ENCODE results near the gene FGF13. TPM values are rescaled to one million over a fixed set of nuclear protein-coding genes. Genes with fewer than 3 reads are reported as not detected.

The FGF13 gene
- total RNA-seq, 2 experiments from 2014 or later = not detected

DNA sequence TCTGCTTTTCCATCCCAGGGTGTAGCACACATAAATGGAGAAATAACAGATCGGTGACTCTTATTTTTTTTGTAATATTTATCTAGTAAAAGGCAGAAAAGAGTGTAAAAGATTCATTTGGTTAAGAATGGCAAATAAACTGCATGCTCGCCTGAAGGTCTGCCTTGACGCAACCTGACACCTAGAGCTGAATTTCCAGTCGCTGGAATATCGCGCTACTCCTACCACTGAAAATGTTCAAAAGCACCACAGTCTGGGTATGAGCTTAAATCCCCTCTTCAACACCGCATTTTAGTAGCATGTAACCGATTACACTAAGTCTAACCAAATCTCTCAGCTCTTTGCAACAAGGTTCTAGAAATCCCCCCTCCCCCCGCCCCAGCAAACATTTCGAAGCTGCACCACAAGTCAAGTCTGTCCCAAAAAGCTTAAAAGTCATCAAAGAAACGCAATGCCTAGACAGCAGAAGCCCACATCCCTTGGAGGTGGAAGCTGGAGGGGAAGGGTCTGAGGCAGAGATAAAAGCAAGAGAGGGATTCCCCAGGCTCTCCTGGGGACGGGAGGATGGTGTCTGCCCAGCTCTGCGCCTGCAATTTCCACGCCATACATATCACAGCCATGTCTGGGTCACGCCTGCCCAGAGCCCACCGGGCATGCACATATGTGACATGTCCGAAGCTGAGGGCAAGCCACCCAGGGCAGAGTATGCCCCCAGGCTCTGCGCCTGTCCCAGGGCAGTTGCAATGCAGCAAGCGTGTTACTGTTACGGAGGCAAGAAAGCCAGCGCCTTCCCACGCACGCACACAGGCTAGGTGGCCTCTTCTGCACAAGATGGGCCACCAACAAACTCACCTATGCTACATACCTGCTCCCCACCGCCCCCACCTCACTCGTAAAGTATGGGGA is 1.4 kb downstream of the FGF13 start:
- Mint-ChIP-seq H3K27me3 (ENCODE audit: low read depth) (peaks cover 35% of the 10 kb centered on the region), H3K36me3 (ENCODE audit: low read depth) (no peaks in the 10 kb centered on the region), H3K4me1 (ENCODE audit: low read depth) (peaks cover 2% of the 10 kb centered on the region), H3K9me3 (no peaks in the 10 kb centered on the region), H3K27ac (no peak overlapping the region), H3K4me3 (no peak overlapping the region)
- CTCF ChIA-PET = no interaction called here
- intact Hi-C loops (cut with micrococcal nuclease) = no loop called here
- DNase-seq = no peak

DNA sequence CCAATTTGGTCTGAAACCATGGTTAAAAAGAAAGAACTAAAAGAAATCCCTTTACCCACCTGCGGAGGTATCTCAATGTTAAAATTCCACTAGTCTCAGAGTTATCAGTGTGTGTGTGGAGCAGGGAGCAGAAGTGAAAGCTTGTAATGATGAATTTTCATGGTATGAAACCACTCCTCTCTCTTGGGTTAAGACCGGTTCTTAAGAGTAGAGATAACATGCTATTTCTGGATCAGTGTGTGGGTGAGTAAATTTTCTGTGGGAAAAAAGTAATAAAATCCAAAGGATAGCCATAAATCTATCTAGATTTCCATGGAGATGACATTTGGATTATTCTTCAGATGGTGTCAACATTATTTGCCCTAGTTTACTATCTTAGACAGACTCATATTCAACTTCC is 3.2 kb downstream of the FGF13 start:
- Mint-ChIP-seq H3K27ac (no peak overlapping the region), H3K4me1 (ENCODE audit: low read depth) (peaks cover 2% of the 10 kb centered on the region), H3K4me3 (no peak overlapping the region), H3K36me3 (ENCODE audit: low read depth) (no peaks in the 10 kb centered on the region), H3K27me3 (ENCODE audit: low read depth) (peaks cover 30% of the 10 kb centered on the region), H3K9me3 (no peaks in the 10 kb centered on the region)
- CTCF ChIA-PET = no interaction called here
- intact Hi-C loops (cut with micrococcal nuclease) = no loop called here
- DNase-seq = no peak

DNA sequence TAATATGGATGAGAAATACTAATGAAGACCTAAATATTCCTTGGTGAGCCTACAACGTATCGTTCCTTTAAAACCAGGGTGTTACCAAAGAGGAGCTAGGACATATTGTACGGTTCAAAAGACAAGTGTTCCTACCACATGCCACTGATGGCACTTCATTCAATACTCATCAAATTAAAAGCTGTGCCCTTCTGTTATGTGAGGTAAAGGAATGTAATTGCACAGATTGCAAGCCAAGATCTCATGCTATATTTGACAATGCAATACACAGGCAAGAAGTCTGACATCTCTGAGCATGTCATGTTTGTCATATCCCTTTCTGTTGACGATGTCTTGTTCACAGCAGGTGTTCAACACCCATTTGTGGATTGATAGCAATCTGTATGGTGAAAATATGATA is 6.9 kb downstream of the FGF13 start:
- Mint-ChIP-seq H3K36me3 (ENCODE audit: low read depth) (no peaks in the 10 kb centered on the region), H3K27ac (no peak overlapping the region), H3K27me3 (ENCODE audit: low read depth) (peaks cover 12% of the 10 kb centered on the region), H3K4me3 (no peak overlapping the region), H3K9me3 (no peaks in the 10 kb centered on the region), H3K4me1 (ENCODE audit: low read depth) (no peaks in the 10 kb centered on the region)
- intact Hi-C loops (cut with micrococcal nuclease) = no loop called here
- DNase-seq = no peak
- CTCF ChIA-PET = no interaction called here

DNA sequence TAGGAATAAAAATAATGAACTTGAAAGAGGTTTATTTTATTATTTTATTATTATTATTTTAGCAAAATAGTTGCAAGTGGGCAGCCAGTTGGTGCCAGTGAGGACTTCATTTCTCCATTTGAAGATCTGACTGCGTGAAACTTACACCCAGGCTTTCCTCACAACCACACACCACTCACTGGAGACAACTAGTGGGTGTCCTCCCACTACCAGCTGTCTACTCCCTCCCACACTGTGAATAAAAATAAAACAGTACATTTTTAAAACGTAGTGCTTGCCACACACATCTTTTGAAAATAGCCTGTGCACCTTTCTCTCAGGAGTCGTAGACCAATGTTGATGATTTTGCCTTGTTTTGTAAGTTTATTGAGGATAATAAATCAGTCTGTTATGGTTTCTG is 7.4 kb downstream of the FGF13 start:
- CTCF ChIA-PET = no interaction called here
- intact Hi-C loops (cut with micrococcal nuclease) = no loop called here

DNA sequence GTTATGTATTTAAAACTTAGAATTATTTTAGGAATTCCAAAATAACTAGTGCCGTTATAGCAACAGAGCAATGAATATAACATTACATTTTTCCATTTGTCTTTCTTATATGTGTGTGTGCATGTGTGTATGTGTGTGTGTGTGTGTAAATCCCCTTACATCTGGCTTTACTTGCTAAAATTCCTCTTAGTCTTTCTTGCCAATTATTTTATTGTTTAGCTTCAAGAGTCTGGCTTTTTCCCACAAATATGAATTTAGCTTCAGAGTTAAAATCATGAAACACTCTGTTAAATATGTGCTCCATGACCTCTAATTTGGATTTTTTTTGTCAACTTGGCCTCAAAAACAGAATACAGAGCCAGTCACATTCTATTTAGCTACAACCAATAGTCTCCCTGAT is 18.9 kb downstream of the FGF13 start:
- Mint-ChIP-seq H3K9me3 (no peaks in the 10 kb centered on the region), H3K4me1 (ENCODE audit: low read depth) (no peaks in the 10 kb centered on the region)

More for the DNA sequence above, 7.4 kb downstream of the FGF13 start:
- no peak for DNase-seq
- Mint-ChIP-seq H3K27me3 (ENCODE audit: low read depth) (peaks cover 10% of the 10 kb centered on the region), H3K36me3 (ENCODE audit: low read depth) (no peaks in the 10 kb centered on the region), H3K9me3 (no peaks in the 10 kb centered on the region), H3K4me1 (ENCODE audit: low read depth) (no peaks in the 10 kb centered on the region), H3K27ac (no peak overlapping the region), H3K4me3 (no peak overlapping the region)

DNA sequence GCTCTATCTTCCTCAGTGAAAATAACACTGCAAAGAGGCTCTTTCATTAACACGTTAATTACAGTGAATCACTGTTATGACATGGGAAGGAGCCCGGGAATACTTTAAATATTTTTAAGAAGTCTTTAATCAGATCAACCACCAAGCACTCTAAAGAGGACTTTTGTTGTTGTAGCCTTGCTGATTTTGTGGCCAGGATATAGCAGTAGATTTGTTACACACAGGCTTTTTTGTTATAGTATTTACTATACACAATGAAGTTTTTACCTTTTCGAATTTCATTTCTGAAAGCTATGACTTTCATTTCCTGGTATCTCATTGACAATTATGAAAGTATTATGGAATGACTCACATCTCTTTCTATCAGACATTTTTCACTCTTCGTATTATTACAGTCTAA is 20.3 kb downstream of the FGF13 start:
- no peaks in the 10 kb centered on the region for H3K9me3 Mint-ChIP-seq
- no peaks in the 10 kb centered on the region for H3K27me3 Mint-ChIP-seq (ENCODE audit: low read depth)
- CTCF ChIA-PET = no interaction called here
- H3K36me3 Mint-ChIP-seq (ENCODE audit: low read depth) = no peaks in the 10 kb centered on the region
- no peak overlapping the region for H3K4me3 Mint-ChIP-seq
- no peak for DNase-seq
- H3K27ac Mint-ChIP-seq = no peak overlapping the region
- H3K4me1 Mint-ChIP-seq (ENCODE audit: low read depth) = no peaks in the 10 kb centered on the region
- intact Hi-C loops (cut with micrococcal nuclease) = no loop called here

More for the DNA sequence above, 18.9 kb downstream of the FGF13 start:
- no peaks in the 10 kb centered on the region for H3K36me3 Mint-ChIP-seq (ENCODE audit: low read depth)
- no peaks in the 10 kb centered on the region for H3K27me3 Mint-ChIP-seq (ENCODE audit: low read depth)
- intact Hi-C loops (cut with micrococcal nuclease) = no loop called here
- H3K4me3 Mint-ChIP-seq = no peak overlapping the region
- no peak for DNase-seq
- CTCF ChIA-PET = no interaction called here
- no peak overlapping the region for H3K27ac Mint-ChIP-seq

DNA sequence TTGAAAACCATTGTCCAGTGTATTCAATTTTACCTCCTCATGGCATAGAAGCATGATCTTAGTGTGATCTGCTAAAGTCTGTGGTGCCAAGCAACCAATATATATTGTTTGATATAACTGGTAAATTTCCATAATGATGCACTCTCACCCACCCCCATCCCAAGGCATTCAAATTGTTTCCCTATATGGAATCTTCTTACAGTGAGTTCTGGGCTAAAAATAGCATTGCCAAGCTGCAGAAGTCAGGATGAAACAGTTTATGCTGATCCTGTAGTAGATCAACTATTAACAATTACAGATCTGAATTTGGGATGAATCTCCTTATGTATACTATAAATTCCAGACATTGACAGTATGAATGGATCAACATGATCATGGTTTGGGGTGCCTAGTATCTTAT is 20.9 kb downstream of the FGF13 start:
- Mint-ChIP-seq H3K9me3 (no peaks in the 10 kb centered on the region), H3K27me3 (ENCODE audit: low read depth) (no peaks in the 10 kb centered on the region), H3K4me3 (no peak overlapping the region), H3K4me1 (ENCODE audit: low read depth) (no peaks in the 10 kb centered on the region), H3K36me3 (ENCODE audit: low read depth) (no peaks in the 10 kb centered on the region), H3K27ac (no peak overlapping the region)
- intact Hi-C loops (cut with micrococcal nuclease) = no loop called here
- no peak for DNase-seq
- CTCF ChIA-PET = no interaction called here

DNA sequence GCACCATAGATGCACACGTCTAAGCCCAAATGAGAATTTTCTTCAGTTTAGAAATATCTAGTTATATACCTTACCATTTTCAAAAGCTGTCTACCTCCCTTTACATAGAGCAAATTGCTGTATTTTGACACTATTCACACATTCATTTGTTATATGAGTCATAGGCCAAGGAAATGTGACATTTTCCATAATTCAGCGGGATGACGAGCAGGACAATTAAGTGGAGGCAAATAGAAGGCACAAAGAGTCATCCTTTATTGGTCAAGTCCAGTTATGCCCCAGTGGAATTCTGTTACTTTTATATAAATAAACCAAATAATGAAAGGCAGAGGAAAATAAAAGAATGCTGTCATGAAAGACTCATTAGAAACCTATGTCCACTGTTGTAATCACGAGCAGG is 27.9 kb downstream of the FGF13 start:
- CTCF ChIA-PET = no interaction called here
- no peaks in the 10 kb centered on the region for H3K36me3 Mint-ChIP-seq (ENCODE audit: low read depth)
- no peak overlapping the region for H3K27ac Mint-ChIP-seq
- intact Hi-C loops (cut with micrococcal nuclease) = no loop called here
- no peaks in the 10 kb centered on the region for H3K4me1 Mint-ChIP-seq (ENCODE audit: low read depth)
- H3K9me3 Mint-ChIP-seq = no peaks in the 10 kb centered on the region
- H3K4me3 Mint-ChIP-seq = no peak overlapping the region
- DNase-seq = no peak
- H3K27me3 Mint-ChIP-seq (ENCODE audit: low read depth) = no peaks in the 10 kb centered on the region

DNA sequence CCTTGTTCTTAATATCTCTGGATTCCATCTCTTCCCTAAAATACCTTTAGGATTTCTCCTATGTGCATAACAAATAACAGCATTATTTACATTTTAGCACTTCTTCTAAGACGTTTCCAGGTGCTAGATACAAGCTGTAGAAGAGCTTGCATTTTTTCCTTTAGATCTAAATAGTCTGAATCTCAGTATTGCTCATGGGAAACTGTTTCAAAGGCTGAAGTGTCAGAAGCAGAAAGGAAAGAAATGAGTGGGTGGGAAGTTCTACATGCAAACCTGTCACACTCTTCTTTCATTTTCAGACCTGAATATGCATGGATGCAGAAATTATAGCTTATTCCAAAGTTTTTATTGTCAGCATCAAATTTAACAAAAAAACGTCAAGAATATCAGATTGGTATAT is 41.8 kb downstream of the FGF13 start:
- intact Hi-C loops (cut with micrococcal nuclease) = no loop called here
- CTCF ChIA-PET = no interaction called here
- H3K4me1 Mint-ChIP-seq (ENCODE audit: low read depth) = no peaks in the 10 kb centered on the region

DNA sequence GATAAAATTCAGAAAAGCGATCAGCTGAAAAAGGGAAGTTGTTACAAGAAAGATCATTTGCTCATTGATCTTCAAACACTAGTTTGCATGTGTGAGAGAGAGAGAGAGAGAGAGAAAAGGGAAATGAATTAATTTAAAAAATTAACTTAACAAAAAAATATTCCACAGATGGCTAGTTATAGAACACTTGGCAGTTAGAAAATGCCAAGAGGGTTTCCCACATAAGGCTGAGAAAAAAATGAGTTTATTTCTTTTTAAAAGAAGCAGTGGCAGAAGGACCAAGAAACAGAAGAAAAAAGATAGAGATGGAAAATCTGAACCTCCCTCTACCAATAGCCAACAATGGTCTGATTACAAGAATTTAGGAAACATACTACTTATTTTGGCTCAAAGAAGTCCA is 47.1 kb downstream of the FGF13 start:
- intact Hi-C loops (cut with micrococcal nuclease) = no loop called here
- H3K27me3 Mint-ChIP-seq (ENCODE audit: low read depth) = no peaks in the 10 kb centered on the region
- no peak overlapping the region for H3K27ac Mint-ChIP-seq
- CTCF ChIA-PET = no interaction called here
- no peak overlapping the region for H3K4me3 Mint-ChIP-seq
- H3K4me1 Mint-ChIP-seq (ENCODE audit: low read depth) = no peaks in the 10 kb centered on the region
- H3K9me3 Mint-ChIP-seq = no peaks in the 10 kb centered on the region
- no peak for DNase-seq
- no peaks in the 10 kb centered on the region for H3K36me3 Mint-ChIP-seq (ENCODE audit: low read depth)

More for the DNA sequence above, 41.8 kb downstream of the FGF13 start:
- H3K36me3 Mint-ChIP-seq (ENCODE audit: low read depth) = no peaks in the 10 kb centered on the region
- no peak for DNase-seq
- H3K27ac Mint-ChIP-seq = no peak overlapping the region
- H3K4me3 Mint-ChIP-seq = no peak overlapping the region
- H3K27me3 Mint-ChIP-seq (ENCODE audit: low read depth) = no peaks in the 10 kb centered on the region
- H3K9me3 Mint-ChIP-seq = no peaks in the 10 kb centered on the region

DNA sequence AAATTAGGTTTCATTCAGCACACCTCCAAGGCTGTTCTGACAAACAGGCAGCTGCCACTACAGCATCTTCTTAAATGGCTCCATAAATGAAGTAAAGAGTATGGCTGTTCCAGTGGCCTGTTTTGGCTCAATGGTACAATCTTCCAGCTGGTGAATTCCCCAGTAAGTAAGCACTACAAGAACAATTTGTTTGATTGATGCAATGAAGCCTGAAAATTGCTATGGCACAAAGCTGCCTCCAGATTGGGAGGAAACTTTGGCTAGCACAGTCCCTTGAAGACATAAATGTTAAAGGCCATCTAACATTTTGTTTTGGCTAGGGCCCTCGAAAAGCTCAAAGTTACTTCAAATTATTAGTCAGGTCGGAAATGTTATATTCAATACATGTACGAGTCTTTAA is 47.5 kb downstream of the FGF13 start:
- Mint-ChIP-seq H3K27me3 (ENCODE audit: low read depth) (no peaks in the 10 kb centered on the region), H3K36me3 (ENCODE audit: low read depth) (no peaks in the 10 kb centered on the region), H3K4me3 (no peak overlapping the region), H3K9me3 (no peaks in the 10 kb centered on the region), H3K4me1 (ENCODE audit: low read depth) (no peaks in the 10 kb centered on the region), H3K27ac (no peak overlapping the region)
- CTCF ChIA-PET = no interaction called here
- intact Hi-C loops (cut with micrococcal nuclease) = no loop called here
- DNase-seq = no peak

DNA sequence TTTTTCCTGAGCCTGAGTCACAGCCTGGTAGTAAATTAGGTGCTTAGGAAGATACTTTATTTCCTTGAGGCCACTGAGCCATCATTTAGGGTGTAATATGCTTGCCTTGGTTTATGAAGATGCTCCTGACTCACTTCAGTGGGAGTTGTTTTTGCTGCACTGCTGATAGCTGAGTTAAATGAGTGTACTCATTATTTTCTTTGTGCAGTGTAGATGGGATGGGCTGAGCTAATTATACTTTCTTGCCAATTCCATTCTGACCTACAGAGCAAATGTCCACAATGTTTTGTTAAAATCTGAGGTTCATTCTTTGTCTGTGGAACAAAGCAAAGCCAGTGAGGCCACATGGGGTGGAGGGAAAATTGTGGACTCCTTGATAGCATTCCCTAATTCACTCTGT is 60.0 kb downstream of the FGF13 start:
- no peak overlapping the region for H3K4me3 Mint-ChIP-seq
- DNase-seq = no peak
- intact Hi-C loops (cut with micrococcal nuclease) = no loop called here
- H3K36me3 Mint-ChIP-seq (ENCODE audit: low read depth) = no peaks in the 10 kb centered on the region
- H3K9me3 Mint-ChIP-seq = no peaks in the 10 kb centered on the region
- H3K27me3 Mint-ChIP-seq (ENCODE audit: low read depth) = no peaks in the 10 kb centered on the region
- CTCF ChIA-PET = no interaction called here
- H3K27ac Mint-ChIP-seq = no peak overlapping the region
- H3K4me1 Mint-ChIP-seq (ENCODE audit: low read depth) = no peaks in the 10 kb centered on the region

DNA sequence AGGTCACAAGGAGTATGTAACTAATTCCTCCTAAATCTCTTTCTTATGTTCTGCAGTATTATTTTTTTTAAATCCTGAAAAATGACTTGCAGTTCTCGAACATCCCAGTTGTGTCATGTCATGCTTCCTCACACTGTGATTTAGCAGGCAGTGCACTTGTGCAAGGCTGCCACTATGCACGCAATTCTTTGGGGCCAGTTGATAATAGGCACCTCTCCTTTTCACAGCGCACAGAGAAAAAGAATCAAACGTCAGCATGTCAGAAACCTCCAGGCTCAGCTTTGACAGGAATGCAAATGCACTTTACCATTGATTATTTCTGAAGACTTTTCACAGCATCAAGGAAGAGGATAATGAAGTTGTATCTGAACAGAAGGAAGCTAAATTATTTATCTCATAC is 62.9 kb downstream of the FGF13 start:
- Mint-ChIP-seq H3K36me3 (ENCODE audit: low read depth) (no peaks in the 10 kb centered on the region), H3K4me1 (ENCODE audit: low read depth) (no peaks in the 10 kb centered on the region), H3K27ac (no peak overlapping the region), H3K27me3 (ENCODE audit: low read depth) (no peaks in the 10 kb centered on the region), H3K4me3 (no peak overlapping the region), H3K9me3 (no peaks in the 10 kb centered on the region)
- CTCF ChIA-PET = no interaction called here
- intact Hi-C loops (cut with micrococcal nuclease) = no loop called here
- DNase-seq = no peak
